ENCODE results near the gene RPTOR.

- TF ChIP-seq, protein P1, sequence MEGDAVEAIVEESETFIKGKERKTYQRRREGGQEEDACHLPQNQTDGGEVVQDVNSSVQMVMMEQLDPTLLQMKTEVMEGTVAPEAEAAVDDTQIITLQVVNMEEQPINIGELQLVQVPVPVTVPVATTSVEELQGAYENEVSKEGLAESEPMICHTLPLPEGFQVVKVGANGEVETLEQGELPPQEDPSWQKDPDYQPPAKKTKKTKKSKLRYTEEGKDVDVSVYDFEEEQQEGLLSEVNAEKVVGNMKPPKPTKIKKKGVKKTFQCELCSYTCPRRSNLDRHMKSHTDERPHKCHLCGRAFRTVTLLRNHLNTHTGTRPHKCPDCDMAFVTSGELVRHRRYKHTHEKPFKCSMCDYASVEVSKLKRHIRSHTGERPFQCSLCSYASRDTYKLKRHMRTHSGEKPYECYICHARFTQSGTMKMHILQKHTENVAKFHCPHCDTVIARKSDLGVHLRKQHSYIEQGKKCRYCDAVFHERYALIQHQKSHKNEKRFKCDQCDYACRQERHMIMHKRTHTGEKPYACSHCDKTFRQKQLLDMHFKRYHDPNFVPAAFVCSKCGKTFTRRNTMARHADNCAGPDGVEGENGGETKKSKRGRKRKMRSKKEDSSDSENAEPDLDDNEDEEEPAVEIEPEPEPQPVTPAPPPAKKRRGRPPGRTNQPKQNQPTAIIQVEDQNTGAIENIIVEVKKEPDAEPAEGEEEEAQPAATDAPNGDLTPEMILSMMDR (IDR thresholded peaks at IDR 0.05 in 4 of 5, conservative IDR thresholded peaks at IDR 0.05 in 1 of 5) = no peak
- no peak for TF ChIP-seq POLR2A (IDR thresholded peaks at IDR 0.05)
Measured at GRCh38 chr17:80696456-80696855, 151.8 kb downstream of the RPTOR start.

Measured in gastrocnemius medialis (tissue), 4 donors.